Measurements from ENCODE around the gene STAU1.
A peak's percentile ranks its signal among the peaks of the same experiment; 100 is the strongest.
"Not testable (repeated sequence)": the region's sequence is repeated elsewhere in the genome, so short reads cannot be mapped to it uniquely, and the experiment has no call there.

STAU1 gene

DNA sequence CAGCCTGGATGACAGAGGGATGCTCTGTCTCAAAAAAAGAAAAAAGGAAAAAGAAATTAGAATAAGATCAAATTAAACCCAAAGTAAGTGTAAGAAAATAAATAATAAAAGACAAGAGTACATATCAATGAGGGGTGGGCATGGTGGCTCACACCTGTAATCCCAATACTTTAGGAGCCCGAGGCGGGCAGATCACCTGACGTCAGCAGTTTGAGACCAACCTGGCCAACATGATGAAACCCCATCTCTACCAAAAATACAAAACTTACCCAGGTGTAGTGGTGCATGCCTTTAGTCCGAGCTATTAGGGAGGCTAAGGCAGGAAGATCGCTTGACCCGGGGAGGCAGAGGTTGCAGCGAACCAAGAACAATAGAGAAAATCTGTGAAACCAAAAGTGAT is 14.9 kb upstream of the STAU1 start:
- no peak for DNase-seq (ENCODE audit: low read depth)

DNA sequence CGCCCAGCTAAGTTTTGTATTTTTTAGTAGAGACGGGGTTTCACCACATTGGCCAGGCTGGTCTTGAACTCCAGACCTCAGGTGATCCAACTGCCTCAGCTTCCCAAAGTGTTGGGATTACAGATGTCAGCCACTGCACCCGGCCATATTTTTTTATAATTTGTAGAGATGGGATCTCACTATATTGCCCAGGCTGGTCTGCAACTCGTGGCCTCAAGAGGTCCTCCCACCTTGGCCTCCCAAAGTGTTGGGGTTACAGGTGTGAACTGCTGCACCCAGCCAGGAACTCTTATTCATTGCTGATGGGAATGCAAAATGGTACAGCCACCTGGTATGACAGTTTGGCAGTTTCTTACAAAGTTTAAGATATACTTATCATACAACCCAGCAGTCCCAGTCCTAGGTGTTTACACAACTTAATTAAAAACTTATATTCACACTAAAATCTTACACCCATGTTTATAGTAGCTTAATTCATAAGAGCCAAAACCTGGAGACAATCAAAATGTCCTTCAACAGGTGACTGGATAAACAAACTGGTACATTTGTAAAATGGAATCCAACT is 11.7 kb upstream of the STAU1 start:
- no peak for DNase-seq (ENCODE audit: low read depth)

DNA sequence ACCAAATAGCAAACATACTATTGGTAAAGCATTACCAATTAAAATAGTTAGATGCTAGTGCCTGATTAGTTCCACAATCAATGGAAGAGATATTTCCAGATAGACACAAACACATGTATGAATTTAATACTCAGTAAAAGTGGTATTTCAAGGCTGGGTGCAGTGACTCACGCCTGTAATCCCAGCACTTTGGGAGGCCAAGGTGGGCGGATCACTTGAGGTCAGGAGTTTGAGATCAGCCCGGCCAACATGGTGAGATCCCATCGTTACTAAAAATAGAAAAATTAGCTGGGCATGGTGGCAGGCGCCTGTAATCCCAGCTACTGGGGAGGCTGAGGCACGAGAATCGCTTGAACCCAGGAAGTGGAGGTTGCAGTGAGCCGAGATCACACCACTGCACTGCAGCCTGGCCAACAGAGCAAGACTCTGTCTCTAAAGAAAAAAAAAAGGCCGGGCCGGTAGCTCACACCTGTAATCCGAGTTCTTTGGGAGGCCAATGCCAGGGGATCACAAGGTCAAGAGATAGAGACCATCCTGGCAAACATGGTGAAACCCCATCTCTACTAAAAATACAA is 4.9 kb upstream of the STAU1 start:
- DNase-seq (ENCODE audit: low read depth), result not testable (repeated sequence)

DNA sequence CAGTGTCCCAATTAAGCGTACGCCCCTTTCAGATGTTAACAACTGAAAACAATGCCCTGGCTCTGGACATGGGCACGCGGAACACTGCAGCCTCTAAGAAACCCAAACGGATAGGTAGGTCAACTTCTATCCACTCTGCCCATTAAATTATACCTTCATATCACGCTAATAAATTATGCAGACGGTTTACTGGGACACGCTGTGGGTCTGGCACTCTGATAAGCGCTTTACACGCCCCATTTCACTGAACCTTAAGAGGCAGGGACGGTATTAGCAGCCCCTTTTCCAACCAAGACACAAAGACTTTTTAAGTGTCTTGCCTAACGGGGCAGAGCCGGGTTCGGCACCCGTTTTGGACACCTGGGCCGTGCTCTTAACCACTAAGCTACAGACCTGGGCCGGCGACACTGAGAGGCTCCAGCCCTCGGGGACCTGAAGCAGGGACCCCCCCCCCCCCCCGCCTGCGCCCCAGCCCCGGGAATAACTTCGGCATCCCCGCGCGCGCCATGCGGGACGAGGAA is 744 bp downstream of the STAU1 start:
- DNase-seq (ENCODE audit: low read depth), result peak; percentile 7

DNA sequence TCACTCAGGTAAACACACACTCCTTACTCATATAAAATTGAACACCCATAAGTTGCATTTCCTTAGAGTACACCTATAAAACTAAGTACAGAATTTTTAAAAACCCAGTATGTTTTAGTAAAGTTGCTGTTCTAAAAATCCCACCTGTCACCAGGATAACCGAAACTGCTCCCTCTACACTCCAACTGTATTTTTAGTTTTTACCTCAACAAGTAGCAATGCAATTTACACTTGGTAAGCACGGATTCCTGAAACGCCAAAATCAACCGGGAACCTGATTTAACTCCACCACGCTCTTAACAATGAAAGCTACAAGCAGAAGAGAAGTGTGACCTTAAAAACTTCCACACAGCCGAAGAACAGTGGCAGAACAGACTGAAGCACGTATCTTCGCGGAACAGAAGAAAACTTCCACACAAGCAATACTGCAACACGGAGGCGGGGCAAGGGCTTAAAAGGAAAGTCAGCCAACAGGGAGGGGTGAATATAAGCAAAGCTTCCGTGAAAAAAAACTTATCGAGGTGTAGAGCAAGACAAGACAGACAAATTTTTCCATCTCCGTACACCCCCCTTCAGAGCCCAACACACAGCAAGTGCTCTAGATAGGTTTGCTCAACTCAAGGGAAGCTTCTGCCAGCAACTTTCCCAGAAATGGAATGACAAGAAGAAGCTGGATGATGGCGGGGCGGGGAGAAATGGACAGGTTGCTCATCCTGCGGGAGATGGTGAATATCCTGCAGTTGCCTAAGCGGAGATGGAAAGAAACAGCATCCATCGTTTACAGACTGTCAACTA is 1.4 kb downstream of the STAU1 start:
- DNase-seq (ENCODE audit: low read depth), result peak; percentile 52

DNA sequence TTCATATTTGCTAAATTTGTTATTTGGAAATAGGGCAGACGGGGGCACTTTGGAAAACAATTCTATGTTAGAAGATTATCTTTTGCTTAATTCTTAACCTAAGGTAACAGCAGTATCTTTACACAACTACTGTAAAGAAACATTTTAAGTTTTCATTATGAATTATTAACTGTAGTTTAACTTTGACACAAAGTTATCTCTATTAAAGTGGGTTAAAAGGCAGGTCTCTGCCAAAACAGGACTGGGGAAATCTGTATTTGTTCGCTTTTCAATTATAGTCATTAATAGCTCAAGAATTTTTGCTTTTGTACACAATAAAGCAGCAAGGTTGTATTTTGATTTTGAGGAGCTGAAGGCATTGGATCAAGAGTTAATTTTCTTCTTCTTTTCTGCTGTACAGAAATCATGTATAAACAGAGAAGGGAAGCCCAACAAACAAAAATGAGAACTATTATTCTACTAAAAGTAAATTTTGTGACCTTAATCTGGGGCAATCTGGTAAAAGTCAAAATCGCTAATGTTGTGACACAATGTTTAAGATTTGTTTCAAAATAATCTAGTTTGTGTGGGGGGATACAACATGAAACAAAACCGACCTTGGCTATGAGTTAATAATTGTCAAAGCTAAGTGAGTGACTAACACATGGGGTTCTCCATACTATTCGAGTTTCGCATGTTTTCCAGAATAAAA is 2.9 kb downstream of the STAU1 start:
- DNase-seq (ENCODE audit: low read depth), result no peak

DNA sequence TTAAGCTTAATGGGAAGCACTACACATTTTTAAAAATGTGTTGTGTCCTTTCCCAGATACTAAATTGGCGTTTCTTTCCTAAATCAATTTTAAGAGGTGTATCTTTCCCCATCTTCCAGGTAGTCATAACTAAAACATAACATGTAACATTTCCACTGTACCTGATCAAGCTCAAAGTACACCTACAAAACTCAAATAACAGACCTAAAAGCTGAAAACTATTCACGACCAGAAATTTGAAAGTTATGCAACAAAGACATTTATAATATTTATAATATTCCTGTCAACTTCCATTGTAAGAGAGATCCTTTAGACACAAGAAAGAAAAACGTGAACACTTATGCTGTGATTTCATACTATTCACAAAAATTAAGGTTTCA is 3.5 kb downstream of the STAU1 start:
- DNase-seq (ENCODE audit: low read depth), result no peak

DNA sequence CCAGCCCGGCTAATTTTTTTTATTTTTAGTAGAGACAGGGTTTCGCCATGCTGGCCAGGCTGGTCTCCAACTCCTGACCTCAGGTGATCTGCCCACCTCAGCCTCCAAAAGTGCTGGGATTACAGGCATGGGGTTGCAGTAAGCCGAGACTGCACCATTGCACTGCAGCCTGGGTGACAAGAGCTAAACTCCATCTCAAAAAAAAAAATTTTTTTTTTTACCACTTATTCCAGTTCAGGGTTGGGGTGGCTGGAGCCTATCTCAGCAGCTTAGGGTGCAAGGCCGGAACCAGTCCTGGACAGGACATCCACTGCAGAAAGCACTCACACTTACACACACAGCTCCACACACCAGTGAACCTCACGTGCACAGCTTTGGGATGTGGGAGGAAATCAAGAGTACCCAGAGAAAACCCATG is 4.0 kb downstream of the STAU1 start:
- DNase-seq (ENCODE audit: low read depth), result not testable (repeated sequence)

DNA sequence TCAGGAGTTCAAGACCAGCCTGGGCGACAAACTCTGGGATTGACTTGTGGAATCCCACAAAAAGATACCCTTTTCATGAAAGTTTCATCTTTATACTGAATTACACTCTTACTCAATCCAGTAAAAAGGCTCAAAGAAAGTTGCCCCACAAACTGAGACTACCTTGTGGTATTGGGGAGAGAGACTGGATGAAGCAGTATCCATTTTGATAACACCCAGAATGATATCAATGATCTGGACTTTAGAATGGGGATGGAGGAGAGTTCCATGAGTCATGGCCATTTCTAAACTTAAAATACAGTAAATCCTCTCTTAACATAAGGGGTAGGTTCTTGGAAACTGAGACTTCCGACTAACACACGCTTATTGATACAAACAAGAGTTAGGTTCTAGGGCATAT is 4.7 kb downstream of the STAU1 start:
- no peak for DNase-seq (ENCODE audit: low read depth)

DNA sequence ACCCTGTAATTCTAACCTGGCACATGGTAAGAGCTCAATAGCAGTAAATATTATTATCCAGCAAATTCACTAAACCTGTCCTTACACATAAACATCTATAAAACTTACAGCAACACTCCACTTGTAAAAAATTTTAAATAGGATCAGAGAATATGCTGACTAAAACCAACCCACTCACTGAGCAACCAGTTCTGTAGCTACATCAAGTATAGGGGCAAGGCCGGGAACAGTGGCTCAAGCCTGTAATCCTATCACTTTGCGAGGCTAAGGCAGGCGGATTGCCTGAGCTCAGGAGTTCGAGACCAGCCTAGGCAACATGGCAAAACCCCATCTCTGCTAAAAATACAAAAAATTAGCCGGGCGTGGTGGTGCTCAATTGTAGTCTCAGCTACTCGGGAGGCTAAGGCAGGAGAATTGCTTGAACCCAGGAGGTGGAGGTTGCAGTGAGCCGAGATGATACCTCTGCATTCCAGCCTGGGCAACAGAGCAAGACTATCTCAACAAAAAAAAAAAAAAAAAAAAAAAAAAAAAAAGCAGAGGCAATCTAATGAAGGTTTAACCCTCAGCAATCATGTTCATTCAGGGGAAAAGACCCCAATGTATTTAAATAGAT is 6.8 kb downstream of the STAU1 start:
- DNase-seq (ENCODE audit: low read depth), result no peak

DNA sequence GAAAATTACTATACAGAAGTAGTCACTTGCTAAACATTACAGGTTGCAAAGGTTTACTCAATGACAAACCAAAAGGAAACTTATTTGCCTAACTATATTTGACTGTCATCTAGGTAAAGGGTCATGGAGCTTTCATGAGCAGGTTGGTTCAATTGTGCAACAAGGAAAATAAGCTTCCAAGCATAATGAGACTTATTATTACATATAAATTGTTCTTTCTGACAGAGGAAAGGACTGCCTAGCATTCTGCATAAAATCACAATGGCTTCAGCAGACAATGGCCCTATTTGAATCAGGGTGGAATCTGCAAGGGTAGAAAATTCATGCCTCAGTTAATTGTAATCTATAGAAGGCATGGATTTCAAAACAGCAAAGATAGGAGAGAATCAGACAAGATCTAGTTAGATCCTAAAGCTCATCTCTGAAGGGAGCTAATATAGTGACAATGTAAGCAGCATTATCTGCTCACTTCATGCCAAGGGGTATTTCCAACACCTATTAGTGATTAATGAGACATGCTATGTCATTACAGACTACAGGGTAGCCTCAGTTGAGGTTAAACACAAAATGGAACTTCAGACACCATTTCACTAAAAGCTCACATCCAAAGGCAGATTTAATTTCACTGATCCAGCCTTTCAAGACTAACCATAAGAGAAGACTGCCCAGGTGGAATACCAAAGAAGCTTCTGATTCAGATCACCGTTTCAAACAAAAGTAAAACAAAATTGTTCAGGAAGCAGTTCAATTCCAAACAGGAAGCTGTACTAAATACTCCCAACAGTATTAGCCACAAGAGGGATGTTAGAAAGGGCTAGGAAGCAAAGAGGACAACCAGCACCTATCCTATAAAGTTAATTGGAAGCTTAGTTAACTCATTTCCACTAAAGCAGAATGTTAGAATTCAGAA is 8.5 kb downstream of the STAU1 start:
- no peak for DNase-seq (ENCODE audit: low read depth)

DNA sequence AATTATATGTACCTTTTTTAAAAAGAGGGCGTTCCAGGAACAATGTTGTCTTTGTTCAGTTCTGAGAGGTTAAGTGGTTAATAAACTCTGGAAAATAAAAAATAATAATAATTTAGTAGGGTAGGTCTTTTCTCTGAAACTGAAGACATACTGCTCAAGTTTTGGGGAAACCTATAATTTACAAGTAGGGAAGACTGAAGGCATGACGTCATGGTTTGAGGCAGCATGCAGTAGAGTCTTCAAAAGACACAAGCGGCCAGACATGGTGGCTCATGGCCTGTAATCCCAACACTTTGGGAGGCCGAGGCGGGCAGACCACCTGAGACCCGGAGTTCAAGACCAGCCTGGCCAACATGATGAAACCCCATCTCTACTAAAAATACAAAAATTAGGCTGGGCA is 14.0 kb downstream of the STAU1 start:
- no peak for DNase-seq (ENCODE audit: low read depth)

DNA sequence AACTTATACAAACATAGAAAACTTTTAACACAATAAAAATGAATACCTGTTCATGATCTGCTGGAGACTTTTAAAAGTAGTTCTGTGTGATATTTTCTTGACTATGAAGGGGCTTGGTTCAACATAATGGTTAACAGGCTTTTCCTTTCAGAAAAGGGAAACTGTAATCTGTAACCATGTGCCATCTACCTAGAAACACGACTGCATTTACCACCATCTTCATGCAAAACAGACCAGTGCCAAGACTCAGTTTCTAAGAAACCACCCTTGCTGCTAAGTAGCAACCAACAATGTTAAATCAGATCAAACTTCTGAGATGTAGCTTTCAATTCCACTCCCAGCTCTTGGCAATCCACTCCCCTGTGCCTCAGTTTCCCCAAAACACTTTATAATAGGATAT is 15.7 kb downstream of the STAU1 start:
- DNase-seq (ENCODE audit: low read depth), result no peak

DNA sequence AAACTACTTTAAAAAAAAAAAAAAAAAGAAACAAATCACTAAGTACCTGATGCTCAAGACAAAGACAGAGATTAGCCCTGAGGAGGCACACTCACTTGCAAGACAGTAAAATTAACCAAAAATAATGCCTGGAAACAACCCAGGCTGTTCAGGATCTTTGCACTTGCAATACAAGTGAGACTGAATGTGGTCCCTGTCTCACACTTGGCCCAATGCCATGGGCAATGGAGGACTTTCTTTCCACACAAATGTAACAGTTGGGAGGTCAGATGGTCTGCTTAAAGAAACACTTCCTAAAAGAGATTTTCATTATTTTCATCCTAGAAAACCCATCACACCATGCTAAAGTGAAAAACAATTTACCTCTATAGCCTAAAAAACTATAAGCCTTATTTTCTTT is 16.2 kb downstream of the STAU1 start:
- no peak for DNase-seq (ENCODE audit: low read depth)

DNA sequence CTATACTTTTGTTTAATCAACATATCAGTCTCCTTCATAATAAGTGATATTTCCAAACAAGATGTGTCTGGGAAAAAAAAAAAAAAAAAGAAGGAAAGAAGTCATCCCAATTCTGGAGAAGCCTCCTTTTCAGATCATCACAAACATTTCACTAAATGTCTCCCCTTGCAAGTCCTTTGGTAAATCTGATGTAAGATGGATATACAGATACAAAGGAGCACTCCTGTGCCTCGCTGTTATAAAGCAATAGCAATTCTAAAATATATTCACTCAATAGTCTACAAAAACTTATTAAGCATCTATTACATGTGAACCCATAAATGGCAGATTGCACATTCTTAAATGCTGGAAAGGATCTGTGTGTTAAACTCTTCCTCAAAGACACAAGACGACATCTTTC is 17.4 kb downstream of the STAU1 start:
- no peak for DNase-seq (ENCODE audit: low read depth)

DNA sequence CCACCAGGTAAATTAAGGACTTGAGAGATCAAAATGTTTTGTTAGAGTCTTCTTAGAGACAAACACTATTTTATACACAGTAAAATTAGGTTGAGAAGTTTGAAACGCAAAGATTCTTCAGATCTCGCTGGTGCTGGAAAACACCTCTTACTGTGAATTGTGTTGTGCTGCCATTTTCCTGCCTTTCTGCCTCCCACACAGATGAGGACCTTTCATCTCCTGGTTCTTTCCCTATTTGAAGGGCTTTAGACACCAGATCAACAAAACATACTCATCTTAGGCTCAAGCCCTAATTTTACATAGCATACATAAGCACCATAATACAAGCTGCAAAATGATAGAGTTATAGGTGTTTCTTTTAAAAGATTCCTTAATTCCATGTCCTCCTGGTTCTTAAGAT is 18.6 kb downstream of the STAU1 start:
- DNase-seq (ENCODE audit: low read depth), result no peak

DNA sequence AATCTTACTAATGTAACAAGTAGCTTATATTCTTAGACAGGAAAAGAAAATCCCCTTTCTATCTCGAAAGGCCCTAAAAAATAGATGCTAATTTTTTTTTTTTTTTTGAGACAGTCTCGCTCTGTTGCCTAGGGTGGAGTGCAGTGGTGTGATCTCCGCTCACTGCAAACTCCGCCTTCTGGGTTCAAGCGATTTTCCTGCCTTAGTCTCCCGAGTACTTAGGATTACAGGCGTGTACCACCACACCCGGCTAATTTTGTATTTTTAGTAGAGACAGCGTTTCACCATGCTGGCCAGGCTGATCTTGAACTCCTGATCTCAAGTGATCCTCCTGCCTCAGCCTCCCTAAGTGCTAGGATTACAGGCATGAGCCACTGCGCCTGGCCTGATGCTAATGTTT is 19.3 kb downstream of the STAU1 start:
- not testable (repeated sequence) for DNase-seq (ENCODE audit: low read depth)

DNA sequence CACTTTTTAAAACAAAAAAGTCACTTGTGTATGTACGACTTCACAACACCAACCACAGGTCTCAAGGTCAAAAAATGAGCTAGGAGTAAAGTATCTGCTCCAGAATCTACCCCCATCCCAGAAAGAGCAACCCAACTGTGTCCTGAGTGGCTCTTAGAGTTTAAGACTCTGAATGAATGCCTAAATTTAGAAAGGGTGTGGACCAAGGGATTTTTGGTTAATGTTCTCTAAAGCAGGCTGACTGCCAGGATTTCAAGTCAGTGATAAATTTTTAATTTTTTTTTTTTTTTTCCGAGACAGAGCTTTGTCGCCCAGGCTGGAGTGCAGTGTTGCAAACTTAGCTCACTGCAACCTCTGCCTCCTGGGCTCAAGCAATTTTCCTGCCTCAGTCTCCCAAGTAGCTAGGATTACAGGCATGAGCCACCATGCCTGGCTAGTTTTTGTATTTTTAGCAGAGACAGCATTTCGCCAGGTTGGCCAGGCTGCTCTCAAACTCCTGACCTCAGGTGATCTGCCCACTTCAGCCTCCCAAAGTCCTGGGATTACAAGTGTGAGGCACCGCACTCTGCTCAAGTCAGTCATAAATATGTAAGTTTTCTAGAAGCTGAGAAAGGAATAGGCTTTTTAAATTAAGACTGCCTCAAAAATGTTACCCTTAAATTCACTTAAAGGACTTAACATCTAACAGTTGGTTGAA is 20.2 kb downstream of the STAU1 start:
- no peak for DNase-seq (ENCODE audit: low read depth)

DNA sequence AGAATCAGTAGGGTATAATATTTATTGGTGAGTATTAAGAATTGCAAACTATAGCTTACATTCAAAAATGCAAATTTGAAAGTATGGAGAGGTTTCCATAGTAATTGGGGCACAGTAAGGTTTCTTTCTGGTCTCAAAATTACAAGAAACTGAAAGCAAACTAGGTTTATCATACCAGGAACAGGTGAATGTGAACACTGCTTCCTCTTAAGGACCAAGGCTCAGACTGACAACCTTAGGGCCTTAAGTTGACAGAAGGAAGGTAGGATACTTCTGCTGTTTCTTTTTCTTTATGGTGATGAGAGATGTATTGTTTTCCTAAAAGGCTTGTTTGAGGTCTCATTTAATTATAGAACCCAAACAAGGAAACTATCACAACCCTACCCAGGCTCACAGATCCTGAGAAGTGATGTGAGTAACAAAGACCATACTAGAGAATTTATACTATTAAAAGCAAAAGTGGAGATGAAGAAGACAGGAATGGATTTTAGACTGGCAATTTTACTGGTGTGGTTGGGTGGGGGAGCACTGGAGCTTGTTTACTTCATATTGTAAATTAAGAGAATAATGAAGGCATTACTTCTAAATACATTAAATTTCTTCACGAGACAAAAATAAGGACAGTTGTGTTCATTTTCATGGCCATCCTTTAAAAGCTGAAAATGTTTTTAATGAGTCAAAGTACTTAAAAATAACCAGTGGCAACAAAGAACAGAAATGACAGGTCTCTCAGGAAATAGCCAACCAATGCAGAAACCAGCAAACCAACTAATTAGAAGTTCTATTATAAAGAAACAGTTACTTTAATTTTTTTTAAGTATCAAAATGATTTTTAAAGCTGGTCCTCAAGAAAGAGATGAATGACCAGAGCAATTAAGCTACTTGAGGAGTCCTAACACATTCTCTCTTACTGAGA is 21.3 kb downstream of the STAU1 start:
- DNase-seq (ENCODE audit: low read depth), result no peak

DNA sequence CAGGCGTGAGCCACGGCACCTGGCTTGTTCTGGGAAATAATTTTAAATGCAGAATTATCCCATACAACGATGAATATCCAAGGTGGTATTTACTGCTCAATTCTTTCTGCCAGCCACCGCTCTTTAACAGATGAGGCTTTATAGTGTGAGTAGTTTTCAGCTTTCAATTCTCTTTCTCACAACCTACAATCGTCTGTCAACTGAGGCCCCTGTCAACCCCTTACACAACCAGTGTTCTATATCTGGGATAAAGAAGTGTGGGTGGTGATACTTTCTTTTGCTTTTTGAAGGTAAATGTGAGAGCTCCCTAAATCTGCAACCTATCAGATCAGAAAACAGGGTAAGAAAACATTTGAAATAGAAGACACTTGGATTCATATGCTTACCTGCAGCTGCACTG is 22.5 kb downstream of the STAU1 start:
- DNase-seq (ENCODE audit: low read depth), result no peak

All from activated T-cell treated with anti-CD3 and anti-CD28 coated beads for 48 hours (primary cell).